Placental pericyte (primary cell): ENCODE results near the gene SCART1. TPM values are rescaled to one million over a fixed set of nuclear protein-coding genes. Genes with fewer than 3 reads are reported as not detected.

Source experiments
- total RNA-seq: library from RNA; depleted of rRNA; stranded (reverse); fragments of >200 nt; gene quantifications from 2 replicates; pipeline ENCODE4 v1.2.3, GENCODE V29; 2012

SCART1 gene
- total RNA-seq: 2.1 and 3.1 TPM in 2 replicates

GRCh38 chr10:133453516-133454203 is at the start of gene SCART1:
Gene SCART1, plus strand, starts transcription at chr10:133453945. Its CDS starts 53 bp downstream, at chr10:133453998.

GRCh38 chr10:133424601-133425000 is 29.1 kb upstream of the SCART1 start, which contains the start of gene SPRN:
Gene SPRN, minus strand, starts transcription at chr10:133424625. Its CDS starts 944 bp downstream, at chr10:133423681.

Other genes with a start within 250 kb of the SCART1 start
- gene UTF1, start 223.7 kb upstream of the SCART1 start, total RNA-seq: not detected in 2 replicates
- not detected in 2 replicates for gene VENTX, start 216.1 kb upstream of the SCART1 start, total RNA-seq
- gene ADAM8, start 177.1 kb upstream of the SCART1 start, total RNA-seq: 2.6 and 18.3 TPM in 2 replicates
- 58.6 and 122 TPM in 2 replicates for gene TUBGCP2, start 145.1 kb upstream of the SCART1 start, total RNA-seq
- gene ZNF511, start 145.0 kb upstream of the SCART1 start, total RNA-seq: 15.1 and 40.2 TPM in 2 replicates
- not detected in 2 replicates for gene CALY, start 117.0 kb upstream of the SCART1 start, total RNA-seq
- gene PRAP1, start 106.6 kb upstream of the SCART1 start, total RNA-seq: not detected in 2 replicates
- 7.7 and 10.1 TPM in 2 replicates for gene FUOM, start 95.9 kb upstream of the SCART1 start, total RNA-seq
- gene ECHS1, start 80.6 kb upstream of the SCART1 start, total RNA-seq: 49.7 and 62.7 TPM in 2 replicates
- gene PAOX, start 74.7 kb upstream of the SCART1 start, total RNA-seq: 7.9 and 8.5 TPM in 2 replicates
- 33.9 and 36.1 TPM in 2 replicates for gene MTG1, start 59.8 kb upstream of the SCART1 start, total RNA-seq
- under 0.01 TPM in 2 replicates for gene SPRN, start 29.3 kb upstream of the SCART1 start, total RNA-seq
- 0.57 and 3.5 TPM in 2 replicates for gene CYP2E1, start 73.4 kb downstream of the SCART1 start, total RNA-seq
- 8.3 and 9.7 TPM in 2 replicates for gene SYCE1, start 111.6 kb downstream of the SCART1 start, total RNA-seq
- not detected in 2 replicates for gene FRG2B, start 172.8 kb downstream of the SCART1 start, total RNA-seq